ENCODE measurements around the gene NAA16.
A peak's percentile ranks its signal among the peaks of the same experiment; 100 is the strongest.
"Not testable (repeated sequence)": the region's sequence is repeated elsewhere in the genome, so short reads cannot be mapped to it uniquely, and the experiment has no call there.

Gene NAA16

DNA sequence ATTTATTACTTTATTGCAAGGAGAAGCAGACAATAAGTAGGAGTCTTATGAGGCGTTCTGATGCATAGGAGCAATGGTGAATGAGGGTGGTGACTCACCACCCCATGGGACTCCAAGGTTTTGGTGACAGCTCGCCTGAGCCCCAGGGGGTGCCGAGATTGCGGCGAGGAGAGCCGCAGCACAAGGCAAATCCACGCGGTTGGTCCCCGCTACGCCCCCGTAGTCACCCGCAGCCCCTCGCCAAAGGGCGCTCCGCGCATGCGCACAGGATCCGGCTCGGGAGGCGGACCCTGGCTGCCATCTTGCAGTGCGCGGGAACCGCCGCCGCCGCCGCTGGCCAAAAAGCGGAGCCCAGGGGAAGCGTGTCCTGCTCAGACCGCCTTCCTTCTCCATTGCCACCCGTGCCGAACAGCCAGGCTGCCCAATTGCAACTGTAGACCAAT, at the start of gene NAA16:
TSS of gene NAA16 (plus strand) at position 305 of the 443 bp plus-strand sequence. CDS start 262 bp downstream, outside the sequence.
- FAIRE-seq (peak; percentile 58), DNase-seq (ENCODE audit: insufficient read length, low spot score) (peak; percentile 87)

- peak; percentile 9 for FAIRE-seq
Measured at GRCh38 chr13:41263261-41263971, 47.7 kb upstream of the NAA16 start, which contains the start of gene MTRF1. MTRF1 (minus strand) TSS chr13:41263576; CDS start chr13:41260907, 2,669 bp downstream.

GRCh38 chr13:41267106-41267505, 44.0 kb upstream of the NAA16 start:
- DNase-seq (ENCODE audit: insufficient read length, low spot score), result no peak
- FAIRE-seq, result no peak

More at GRCh38 chr13:41263261-41263971, 47.7 kb upstream of the NAA16 start, which contains the start of gene MTRF1:
- DNase-seq (ENCODE audit: insufficient read length, low spot score), result peak; percentile 81

GRCh38 chr13:41268764-41269163, 42.3 kb upstream of the NAA16 start:
- no peak for FAIRE-seq
- DNase-seq (ENCODE audit: insufficient read length, low spot score), result no peak

DNA sequence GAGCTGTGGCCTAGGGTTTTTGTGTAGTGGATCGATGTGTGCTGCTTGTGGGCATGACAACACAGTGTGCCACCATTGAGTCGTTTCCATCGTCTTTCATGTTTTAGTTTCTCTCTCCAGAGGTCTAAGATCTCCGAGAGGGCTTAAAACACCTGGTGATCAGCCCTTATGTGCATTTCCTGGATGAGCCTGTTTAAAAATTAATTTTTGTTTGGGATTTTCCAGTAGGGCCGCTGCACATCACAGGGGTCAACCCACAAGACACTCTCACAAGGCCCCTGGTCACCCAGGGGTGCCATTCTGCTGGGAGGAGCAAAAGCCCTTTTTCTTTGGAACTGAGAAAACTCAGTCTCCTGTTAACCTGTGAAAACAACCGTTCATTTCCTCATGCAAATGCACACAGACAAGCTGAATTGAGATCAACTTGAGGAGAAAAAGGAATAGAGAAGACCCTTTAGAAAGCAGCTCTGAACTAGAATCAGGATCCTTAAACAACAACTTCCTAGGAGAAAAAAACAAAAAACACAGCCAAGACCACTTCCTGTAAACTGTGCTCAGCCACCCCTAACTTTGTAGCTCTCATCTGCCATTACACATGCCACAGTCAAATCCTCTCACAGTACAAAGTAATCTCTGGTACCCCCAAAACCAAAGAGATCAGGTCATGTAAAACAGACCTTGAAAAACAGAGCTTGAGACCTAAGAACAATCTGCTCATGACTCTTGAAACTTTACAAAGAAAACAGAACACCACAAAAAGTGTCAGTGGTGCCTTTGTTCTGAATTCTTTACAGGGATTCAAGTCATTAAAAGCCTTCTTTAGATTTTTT, 39.4 kb upstream of the NAA16 start:
- DNase-seq (ENCODE audit: insufficient read length, low spot score), result no peak
- no peak for FAIRE-seq

- FAIRE-seq (no peak), DNase-seq (ENCODE audit: insufficient read length, low spot score) (no peak)
Measured at GRCh38 chr13:41273831-41274441, 37.1 kb upstream of the NAA16 start.

GRCh38 chr13:41274881-41275280, 36.2 kb upstream of the NAA16 start:
- FAIRE-seq, result no peak
- no peak for DNase-seq (ENCODE audit: insufficient read length, low spot score)

DNA sequence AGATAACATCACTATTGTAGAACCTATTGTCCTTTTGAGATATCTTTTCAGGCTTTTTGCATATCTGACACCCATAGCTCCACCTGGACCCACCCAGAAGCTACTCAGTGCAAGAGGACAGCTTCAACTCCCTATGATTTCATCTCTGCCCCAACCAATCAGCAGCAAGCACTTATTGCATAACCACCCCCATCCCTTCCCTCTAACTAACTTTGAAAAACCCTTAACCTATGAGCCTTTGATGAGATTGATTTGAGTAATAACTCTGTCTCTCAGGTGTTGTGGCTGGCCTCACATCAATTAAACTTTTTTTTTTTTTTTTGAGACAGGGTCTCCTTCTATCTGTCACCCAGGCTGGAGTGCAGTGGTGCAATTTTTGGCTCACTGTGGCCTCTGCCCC, 34.2 kb upstream of the NAA16 start:
- no peak for FAIRE-seq
- no peak for DNase-seq (ENCODE audit: insufficient read length, low spot score)

DNA sequence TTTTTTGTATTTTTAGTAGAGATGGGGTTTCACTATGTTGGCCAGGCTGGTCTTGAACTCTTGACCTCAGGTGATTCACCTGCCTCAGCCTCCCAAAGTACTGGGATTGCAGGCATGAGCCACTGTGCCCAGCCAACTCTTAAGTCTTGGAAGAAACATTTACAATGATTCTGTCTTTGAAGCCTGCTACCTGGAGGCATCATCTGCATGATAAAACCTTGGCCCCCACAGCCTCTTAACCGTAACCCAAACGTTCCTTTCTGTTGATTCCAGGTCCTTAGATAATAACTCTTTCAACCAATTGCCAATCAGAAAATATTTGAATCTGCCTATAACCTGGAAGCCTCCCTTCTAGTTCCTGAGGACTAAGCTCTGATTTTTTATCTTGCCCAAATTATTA, 31.9 kb upstream of the NAA16 start:
- FAIRE-seq; DNase-seq (ENCODE audit: insufficient read length, low spot score): not testable (repeated sequence)

DNA sequence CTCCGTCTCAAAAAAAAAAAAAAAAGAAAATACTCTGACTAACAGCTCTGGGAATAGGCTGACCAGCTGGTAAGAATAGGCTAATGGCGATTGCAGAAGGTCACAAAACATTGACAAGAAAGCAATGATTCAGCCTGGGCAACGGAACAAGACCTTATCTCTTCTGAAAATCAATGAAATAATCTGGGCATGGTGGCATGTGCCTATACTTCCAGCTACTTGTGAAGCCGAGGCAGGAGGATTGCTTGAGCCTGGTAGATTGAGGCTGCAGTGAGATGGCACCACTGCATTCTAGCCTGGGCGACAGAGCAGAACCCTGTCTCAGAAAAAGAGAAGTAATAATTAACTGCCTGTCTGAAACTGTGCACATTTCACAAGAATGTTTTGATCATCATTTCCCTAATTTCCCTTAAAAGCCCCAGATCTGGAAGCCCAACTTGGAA, 28.9 kb upstream of the NAA16 start:
- FAIRE-seq (no peak), DNase-seq (ENCODE audit: insufficient read length, low spot score) (no peak)

- FAIRE-seq (no peak), DNase-seq (ENCODE audit: insufficient read length, low spot score) (peak; percentile 27)
Measured at GRCh38 chr13:41284512-41285288, 26.4 kb upstream of the NAA16 start.

- DNase-seq (ENCODE audit: insufficient read length, low spot score), result no peak
- FAIRE-seq, result no peak
Measured at GRCh38 chr13:41286370-41286769, 24.7 kb upstream of the NAA16 start.

GRCh38 chr13:41289463-41289881, 21.6 kb upstream of the NAA16 start:
- DNase-seq (ENCODE audit: insufficient read length, low spot score) (no peak), FAIRE-seq (no peak)

- FAIRE-seq (no peak), DNase-seq (ENCODE audit: insufficient read length, low spot score) (no peak)
Measured at GRCh38 chr13:41291246-41291645, 19.8 kb upstream of the NAA16 start.

- no peak for DNase-seq (ENCODE audit: insufficient read length, low spot score)
- no peak for FAIRE-seq
Measured at GRCh38 chr13:41293272-41293671, 17.8 kb upstream of the NAA16 start.

GRCh38 chr13:41294914-41295313, 16.2 kb upstream of the NAA16 start:
- DNase-seq (ENCODE audit: insufficient read length, low spot score) (no peak), FAIRE-seq (no peak)

- DNase-seq (ENCODE audit: insufficient read length, low spot score) (no peak), FAIRE-seq (no peak)
Measured at GRCh38 chr13:41295973-41296372, 15.1 kb upstream of the NAA16 start.

DNA sequence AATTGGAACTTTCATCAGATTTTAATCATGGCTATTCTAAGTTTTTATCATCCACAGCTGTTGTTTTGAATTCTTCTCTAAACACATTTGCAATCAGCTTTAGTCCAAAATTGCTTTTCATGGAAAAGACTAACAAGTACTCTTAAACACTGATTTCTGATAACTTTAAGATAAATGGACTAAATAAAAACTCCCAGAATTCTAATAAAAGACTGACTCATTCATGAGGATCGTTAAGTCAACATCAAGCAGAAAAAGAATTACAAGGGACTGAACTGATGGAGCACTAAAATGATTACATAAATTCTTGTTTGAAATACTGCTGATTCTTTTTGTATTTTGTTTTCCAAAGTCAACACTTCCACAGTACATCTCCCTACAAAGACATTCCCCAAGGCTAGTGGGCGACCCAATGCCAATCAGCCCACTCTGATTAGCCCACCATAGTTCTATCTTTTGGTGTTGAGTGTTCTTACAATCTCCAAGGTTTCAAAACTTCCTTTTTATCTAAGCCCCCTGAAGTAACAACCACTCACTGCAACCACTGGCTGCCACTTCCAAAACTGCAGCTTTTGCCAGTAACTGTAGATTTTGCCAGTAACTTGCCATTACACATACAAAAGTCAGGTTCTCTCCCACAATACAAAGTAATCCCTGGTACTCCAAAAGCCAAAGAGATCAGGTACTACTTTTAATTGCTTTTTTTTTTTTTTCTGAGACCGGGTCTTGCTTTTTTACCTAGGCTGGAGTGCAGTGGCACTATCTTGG, 14.0 kb upstream of the NAA16 start:
- FAIRE-seq (no peak), DNase-seq (ENCODE audit: insufficient read length, low spot score) (no peak)

GRCh38 chr13:41299316-41300094, 11.6 kb upstream of the NAA16 start:
- FAIRE-seq, result no peak

More at GRCh38 chr13:41299316-41300094, 11.6 kb upstream of the NAA16 start:
- DNase-seq (ENCODE audit: insufficient read length, low spot score), result no peak
